K562 (cell line): ENCODE measurements around the gene ANKRD44. TPM values are rescaled to one million over a fixed set of nuclear protein-coding genes. Genes with fewer than 3 reads are reported as not detected.

Experiments
- DMBX1 ChIP-seq: fragments of 250-450 bp; sonication (Bioruptor Pico); IDR thresholded peaks from 2 replicates; pipeline ENCODE4 v1.8.0; 2022; ENCODE audit warnings: inconsistent platforms, mild to moderate bottlenecking, moderate library complexity, borderline replicate concordance
- FOXK2 ChIP-seq, 2 experiments: fragments of 450-650 bp; IDR thresholded peaks in 1 of 2; conservative IDR thresholded peaks in 1 of 2; 2 replicates each; pipeline ENCODE4 v1.6.1; 2016; ENCODE audit warnings: low read depth in 2 of 2, mild to moderate bottlenecking in 1 of 2
- GABPA ChIP-seq: fragments of 200-800 bp; sonication (Bioruptor generic); conservative IDR thresholded peaks from 2 replicates; pipeline ENCODE4 v1.6.1; 2016; ENCODE audit warnings: low read depth, missing genetic modification characterization, missing compliant biosample characterization
- GATA2 ChIP-seq: sonication (generic); formaldehyde crosslinking; IDR thresholded peaks from 2 replicates; pipeline ENCODE4 v1.4.0; 2020; ENCODE audit warnings: mild to moderate bottlenecking, missing genetic modification reagents
- HCFC1 ChIP-seq: IDR thresholded peaks from 2 replicates; pipeline ENCODE4 v1.6.1; 2012; ENCODE audit warnings: low read depth, low read length, improper control_type of control experiment
- HMG20A ChIP-seq: fragments of 450-650 bp; formaldehyde crosslinking; conservative IDR thresholded peaks from 2 replicates; pipeline ENCODE4 v1.4.0; 2020; ENCODE audit warnings: mild to moderate bottlenecking, mixed read lengths
- HNRNPH1 ChIP-seq: fragments of 200-400 bp; formaldehyde crosslinking; optimal IDR thresholded peaks from 2 replicates; pipeline ENCODE3; 2017; ENCODE audit warnings: low read depth, mild to moderate bottlenecking, low read length, moderate library complexity
- KDM5B ChIP-seq: fragments of 200-600 bp; sonication (generic); IDR thresholded peaks from 2 replicates; pipeline ENCODE4 v1.6.1; 2012; ENCODE audit warnings: low read depth, mild to moderate bottlenecking, moderate library complexity, low read length, control low read depth, inconsistent platforms; ENCODE audit not compliant: insufficient replicate concordance
- MAFK ChIP-seq: IDR thresholded peaks from 2 replicates; pipeline ENCODE4 v1.6.1; 2011; ENCODE audit warnings: low read length, improper control_type of control experiment
- RCOR1 ChIP-seq, 2 experiments: IDR thresholded peaks; 2 replicates each; pipeline ENCODE4 v1.6.1; 2012; ENCODE audit warnings: low read depth in 2 of 2, low read length in 2 of 2, borderline replicate concordance in 1 of 2, improper control_type of control experiment in 1 of 2
- SETDB1 ChIP-seq: IDR thresholded peaks from one replicate; pipeline ENCODE4 v1.6.1; 2012; ENCODE audit warnings: low read length, control low read depth, inconsistent platforms
- SNAPC5 ChIP-seq: fragments of 250-450 bp; sonication (Bioruptor Pico); IDR thresholded peaks from 2 replicates; pipeline ENCODE4 v1.8.0; 2021; ENCODE audit warnings: moderate library complexity, mild to moderate bottlenecking, inconsistent platforms
- TAF9B ChIP-seq: fragments of 450-650 bp; IDR thresholded peaks from 2 replicates; pipeline ENCODE4 v1.6.1; 2018; ENCODE audit warnings: mild to moderate bottlenecking; ENCODE audit not compliant: partially characterized antibody
- TARDBP ChIP-seq: fragments of 450-650 bp; IDR thresholded peaks from 2 replicates; pipeline ENCODE4 v1.6.1; 2016
- TCF3 ChIP-seq: sonication (generic); formaldehyde crosslinking; IDR thresholded peaks from 2 replicates; pipeline ENCODE4 v1.4.0; 2020; ENCODE audit warnings: mild to moderate bottlenecking, missing genetic modification reagents
- TEAD1 ChIP-seq, 2 experiments: fragments of 450-650 bp in 1 of 2; sonication (generic) in 1 of 2; formaldehyde crosslinking; IDR thresholded peaks; 2 replicates each; pipeline versions ENCODE4 v1.4.0 to v1.8.0; 2020 to 2022; ENCODE audit warnings: mild to moderate bottlenecking in 2 of 2, missing genetic modification reagents in 1 of 2
- THAP7 ChIP-seq: fragments of 250-450 bp; sonication (Bioruptor Pico); IDR thresholded peaks from 2 replicates; pipeline ENCODE4 v1.5.0; 2021
- ZKSCAN8 ChIP-seq: fragments of 200-800 bp; sonication (Bioruptor generic); IDR thresholded peaks from 2 replicates; pipeline ENCODE4 v1.6.1; 2016; ENCODE audit warnings: missing genetic modification characterization, missing compliant biosample characterization
- ZNF224 ChIP-seq: sonication (generic); formaldehyde crosslinking; IDR thresholded peaks from 2 replicates; pipeline ENCODE4 v1.8.0; 2022; ENCODE audit warnings: mild to moderate bottlenecking, missing genetic modification reagents
- ZNF280B ChIP-seq: fragments of 250-450 bp; sonication (Bioruptor Pico); IDR thresholded peaks from 2 replicates; pipeline ENCODE4 v1.5.1; 2021; ENCODE audit warnings: mild to moderate bottlenecking
- ZNF347 ChIP-seq: fragments of 450-650 bp; formaldehyde crosslinking; IDR thresholded peaks from 2 replicates; pipeline ENCODE4 v1.4.0; 2020; ENCODE audit warnings: low read depth, mild to moderate bottlenecking, moderate library complexity
- polyA plus RNA-seq, 8 experiments: library from polyadenylated mRNA; depleted of rRNA in 4 of 8; stranded (reverse) in 5 of 8; unstranded in 3 of 8; fragments of >200 nt; fragmentation: Nextera tagmentation in 2 of 8; fragmentation: Illumina TruSeq in 1 of 8; extraction: Ambion mirVana in 2 of 8; extraction: Trizol in 1 of 8; gene quantifications; 2 replicates each; pipeline versions ENCODE4 v1.2.1 to v1.2.3, GENCODE V29; 2011 to 2014; ENCODE audit warnings: inconsistent platforms in 1 of 8, missing spikeins in 1 of 8
- total RNA-seq, 7 experiments: library from RNA; depleted of rRNA in 6 of 7; stranded (reverse); fragments of >200 nt in 6 of 7; fragmentation: Illumina TruSeq in 2 of 7; extraction: Trizol in 2 of 7; gene quantifications; 2 replicates each; pipeline versions ENCODE4 v1.2.1 to v1.2.3, GENCODE V29; 2011 to 2021; ENCODE audit warnings: low replicate concordance in 1 of 7
- TF ChIP-seq, protein P1 (sequence below), 2 experiments: fragments of 250-450 bp in 1 of 2; fragments of 450-650 bp in 1 of 2; sonication (Bioruptor Pico) in 1 of 2; IDR thresholded peaks; 2 replicates each; pipeline versions ENCODE4 v1.6.1 to v1.8.0; 2016 to 2021; ENCODE audit warnings: mild to moderate bottlenecking in 2 of 2, moderate library complexity in 2 of 2, missing compliant biosample characterization in 1 of 2, missing genetic modification characterization in 1 of 2
- TF ChIP-seq, protein P2 (sequence below), 3 experiments: fragments of 200-800 bp in 1 of 3; sonication (Bioruptor generic) in 1 of 3; sonication (generic) in 1 of 3; formaldehyde crosslinking in 1 of 3; IDR thresholded peaks; 2 replicates each; pipeline versions ENCODE4 v1.6.1 to v1.8.0; 2016 to 2022; ENCODE audit warnings: mild to moderate bottlenecking in 2 of 3, missing compliant biosample characterization in 2 of 3, missing genetic modification characterization in 2 of 3, missing genetic modification reagents in 1 of 3
- TF ChIP-seq, protein P3 (sequence below): fragments of 250-450 bp; sonication (Bioruptor Pico); IDR thresholded peaks from 2 replicates; pipeline ENCODE4 v1.4.0; 2020; ENCODE audit warnings: mild to moderate bottlenecking

ANKRD44 gene
- total and polyA plus RNA-seq, 9 of the 15 experiments (the other 6 are each of a cell fraction or from before 2014, with no cell fraction given): 0.03 to 0.64 (median 0.07) TPM; not detected in 3

DNA sequence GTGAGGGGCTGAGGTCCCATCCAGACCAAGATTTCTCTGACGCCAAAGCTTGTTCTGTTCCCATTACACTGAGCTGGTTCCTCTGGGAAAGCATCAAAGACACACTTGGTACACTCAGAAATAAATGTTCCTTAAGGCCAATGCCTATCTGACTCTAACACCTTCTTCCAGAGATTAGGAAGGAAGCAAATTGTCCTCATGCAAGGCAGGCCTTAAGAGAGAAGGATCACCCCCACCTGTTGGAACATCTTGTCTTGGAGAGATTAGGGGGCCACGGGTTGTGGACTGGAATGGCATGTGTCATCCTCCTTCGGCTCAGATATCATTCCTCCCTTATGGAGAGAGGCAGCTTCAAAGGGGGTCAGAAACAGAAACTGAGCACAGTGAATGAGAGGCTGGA lies 100.2 kb downstream of the ANKRD44 start (continued):
- TF ChIP-seq TEAD1 (CRISPR knock-in tag; IDR thresholded peaks at IDR 0.05): no peak
- no peak for TF ChIP-seq THAP7 (CRISPR knock-in tag)
- no peak for TF ChIP-seq ZNF347 (CRISPR knock-in tag)
- no peak for TF ChIP-seq RCOR1 (IDR thresholded peaks at IDR 0.05; ENCODE audit: borderline replicate concordance in 1 of 2, low read depth in 2 of 2, low read length in 2 of 2)
- TF ChIP-seq ZNF224 (CRISPR knock-in tag): no peak
- TF ChIP-seq HCFC1: no peak
- TF ChIP-seq ZNF280B (CRISPR knock-in tag): no peak
- TF ChIP-seq SETDB1: no peak
- no peak for TF ChIP-seq SNAPC5 (CRISPR knock-in tag)
- TF ChIP-seq TCF3 (CRISPR knock-in tag): peak; percentile 91
- no peak for TF ChIP-seq HMG20A
- no peak for TF ChIP-seq KDM5B
- TF ChIP-seq, protein P1, sequence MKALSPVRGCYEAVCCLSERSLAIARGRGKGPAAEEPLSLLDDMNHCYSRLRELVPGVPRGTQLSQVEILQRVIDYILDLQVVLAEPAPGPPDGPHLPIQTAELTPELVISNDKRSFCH (CRISPR knock-in tag; IDR thresholded peaks at IDR 0.05): no peak
- TF ChIP-seq, protein P1 (tag; IDR thresholded peaks at IDR 0.05): no peak
- no peak for TF ChIP-seq HNRNPH1
- TF ChIP-seq GABPA: no peak
- TF ChIP-seq, protein P2, sequence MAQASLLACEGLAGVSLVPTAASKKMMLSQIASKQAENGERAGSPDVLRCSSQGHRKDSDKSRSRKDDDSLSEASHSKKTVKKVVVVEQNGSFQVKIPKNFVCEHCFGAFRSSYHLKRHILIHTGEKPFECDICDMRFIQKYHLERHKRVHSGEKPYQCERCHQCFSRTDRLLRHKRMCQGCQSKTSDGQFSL (CRISPR knock-in tag; IDR thresholded peaks at IDR 0.05): no peak
- TF ChIP-seq, protein P2 (tag; IDR thresholded peaks at IDR 0.05): no peak
- TF ChIP-seq MAFK: no peak
- TF ChIP-seq, protein P3, sequence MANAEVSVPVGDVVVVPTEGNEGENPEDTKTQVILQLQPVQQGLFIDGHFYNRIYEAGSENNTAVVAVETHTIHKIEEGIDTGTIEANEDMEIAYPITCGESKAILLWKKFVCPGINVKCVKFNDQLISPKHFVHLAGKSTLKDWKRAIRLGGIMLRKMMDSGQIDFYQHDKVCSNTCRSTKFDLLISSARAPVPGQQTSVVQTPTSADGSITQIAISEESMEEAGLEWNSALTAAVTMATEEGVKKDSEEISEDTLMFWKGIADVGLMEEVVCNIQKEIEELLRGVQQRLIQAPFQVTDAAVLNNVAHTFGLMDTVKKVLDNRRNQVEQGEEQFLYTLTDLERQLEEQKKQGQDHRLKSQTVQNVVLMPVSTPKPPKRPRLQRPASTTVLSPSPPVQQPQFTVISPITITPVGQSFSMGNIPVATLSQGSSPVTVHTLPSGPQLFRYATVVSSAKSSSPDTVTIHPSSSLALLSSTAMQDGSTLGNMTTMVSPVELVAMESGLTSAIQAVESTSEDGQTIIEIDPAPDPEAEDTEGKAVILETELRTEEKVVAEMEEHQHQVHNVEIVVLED (CRISPR knock-in tag): no peak
- TF ChIP-seq ZKSCAN8 (CRISPR knock-in tag): peak; percentile 75; the same call in 1 of the 2 replicates
- TF ChIP-seq TAF9B: no peak
- peak; percentile 83 for TF ChIP-seq GATA2 (CRISPR knock-in tag)
- no peak for TF ChIP-seq FOXK2 (conservative IDR thresholded peaks at IDR 0.05 in 1 of 2, IDR thresholded peaks at IDR 0.05 in 1 of 2; ENCODE audit: low read depth in 2 of 2)
- no peak for TF ChIP-seq DMBX1 (CRISPR knock-in tag)
- TF ChIP-seq TARDBP: no peak
